Ovary (tissue), 3 donors: Measurements from ENCODE around the gene ITSN1.

Experiments
- CTCF ChIP-seq, 3 donors: fragments of 450-650 bp in 2 of 3; fragments of 200-600 bp in 1 of 3; IDR thresholded peaks; one replicate each; pipeline versions ENCODE4 v1.5.1 to v1.8.0; 2016 to 2022; ENCODE audit warnings: antibody characterized with exemption in 3 of 3, mild to moderate bottlenecking in 1 of 3
- EP300 ChIP-seq: sonication (generic); formaldehyde crosslinking; IDR thresholded peaks from one replicate; pipeline ENCODE4 v1.6.1; 2017; ENCODE audit warnings: antibody characterized with exemption
- donor health status: DM: no; HTN: no; CAD: no.

GRCh38 chr21:33859373-33860102 lies 217.2 kb downstream of the ITSN1 start:
- TF ChIP-seq CTCF (IDR thresholded peaks at IDR 0.05) (no peak), EP300 (no peak)
